HG02623 (cell line): ENCODE data around the gene PACRG.
A peak's percentile ranks its signal among the peaks of the same experiment; 100 is the strongest.
"Not testable (repeated sequence)": the region's sequence is repeated elsewhere in the genome, so short reads cannot be mapped to it uniquely, and the experiment has no call there.

Experiments used
- ATAC-seq: cut with Tn5 transposase; IDR thresholded peaks from one replicate; pipeline ENCODE4 v1.9.1; 2021; ENCODE audit warnings: moderate library complexity; ENCODE audit not compliant: unreplicated experiment

Gene PACRG

DNA sequence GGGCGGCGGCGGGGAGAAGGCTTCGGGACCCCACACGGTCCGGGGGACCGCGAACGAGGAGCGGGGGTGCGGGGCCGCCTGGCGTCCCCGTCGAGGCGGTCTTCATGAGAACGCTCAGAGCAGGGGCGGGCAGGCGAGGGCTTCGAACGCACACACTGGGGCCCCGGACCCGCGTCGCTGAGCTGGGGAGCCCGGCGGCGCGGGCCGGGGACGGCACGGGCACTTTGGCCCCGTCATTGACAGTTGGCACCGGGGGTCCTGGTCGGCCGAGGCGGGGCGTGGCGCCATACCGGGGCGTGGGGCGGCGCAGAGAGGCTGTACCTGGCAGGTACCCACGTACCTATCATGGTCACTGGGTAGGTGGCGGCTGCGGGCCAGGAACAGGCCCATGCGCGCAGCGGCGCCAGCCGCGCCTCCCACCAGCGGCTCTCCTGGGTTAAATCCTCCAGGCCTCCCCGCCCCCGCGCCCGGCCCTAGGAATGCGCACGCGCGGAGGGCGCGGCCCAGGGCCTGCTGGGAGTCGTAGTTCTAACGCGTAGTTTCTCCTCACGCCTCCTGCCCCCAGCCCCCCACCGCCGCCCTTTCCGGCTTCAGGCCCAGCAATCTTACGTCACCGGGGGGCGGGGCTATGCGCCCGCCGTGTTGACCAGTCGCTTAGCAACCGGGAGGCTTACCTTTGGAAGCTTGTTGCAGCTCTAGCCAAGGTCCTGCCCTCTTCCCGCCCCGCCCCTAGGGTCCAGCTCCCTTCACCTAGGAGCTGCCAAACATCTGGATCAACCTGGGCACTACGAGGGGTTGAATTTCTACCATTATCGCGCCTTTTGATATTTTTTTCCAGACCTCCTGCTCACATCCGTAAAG, at the start of gene PACRG, which contains the start of gene PRKN:
Gene PACRG, plus strand, starts transcription at position 653 of the 861 bp plus-strand sequence.
Gene PRKN, minus strand, starts transcription at position 445 of the 861 bp plus-strand sequence.
- ATAC-seq, result peak; percentile 98

DNA sequence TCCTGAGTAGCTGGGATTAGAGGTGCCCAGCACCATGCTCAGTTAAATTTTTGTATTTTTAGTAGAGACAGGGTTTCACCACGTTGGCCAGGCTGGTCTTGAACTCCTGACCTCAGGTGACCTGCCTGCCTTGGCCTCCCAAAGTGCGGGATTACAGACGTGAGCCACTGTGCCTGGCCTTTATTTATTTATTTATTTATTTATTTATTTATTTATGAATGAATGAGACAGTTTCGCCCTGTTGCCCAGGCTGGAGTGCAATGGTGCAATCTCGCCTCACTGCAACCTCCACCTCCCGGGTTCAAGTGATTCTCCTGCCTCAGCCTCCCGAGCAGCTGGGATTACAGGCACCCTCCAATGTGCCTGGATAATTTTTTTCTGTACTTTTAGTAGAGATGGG, 48.9 kb upstream of the PACRG start:
- not testable (repeated sequence) for ATAC-seq

DNA sequence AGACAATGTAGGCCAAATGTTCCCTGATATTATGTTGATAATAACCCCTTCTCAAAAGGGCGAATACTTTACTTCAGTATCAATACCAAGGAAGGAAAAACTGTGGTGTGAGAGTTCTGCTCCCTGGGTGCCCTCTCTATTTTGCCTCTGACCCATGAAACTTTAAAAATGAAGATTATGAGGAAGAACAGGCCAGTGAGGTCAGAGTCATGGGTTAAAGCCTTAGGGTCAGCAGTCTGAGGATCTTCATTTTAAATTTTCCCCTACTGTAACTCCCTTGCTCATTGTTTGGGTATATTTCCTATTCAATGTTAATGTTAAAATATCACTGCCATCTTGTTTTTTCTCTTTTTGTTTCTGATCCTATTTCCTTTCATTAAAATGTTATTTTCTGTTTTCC, 48.1 kb upstream of the PACRG start:
- no peak for ATAC-seq

DNA sequence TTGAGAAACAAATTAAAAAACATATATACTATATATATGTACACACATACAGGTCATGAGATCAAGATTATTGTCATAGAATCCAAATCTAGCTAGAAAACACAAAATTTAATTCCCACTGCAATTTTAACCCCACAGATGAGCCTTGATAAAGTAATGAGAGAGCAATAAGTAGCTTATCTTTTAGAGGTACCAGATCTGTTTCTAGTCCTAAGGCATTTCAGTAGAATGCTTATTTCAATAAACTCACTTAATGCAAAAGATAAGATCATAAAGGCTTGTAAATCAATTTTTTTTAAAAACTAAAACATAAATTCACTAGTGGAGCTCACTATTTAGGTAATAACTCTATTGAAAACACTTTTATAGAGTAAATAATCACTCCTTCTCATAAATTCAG, 47.4 kb upstream of the PACRG start:
- no peak for ATAC-seq

DNA sequence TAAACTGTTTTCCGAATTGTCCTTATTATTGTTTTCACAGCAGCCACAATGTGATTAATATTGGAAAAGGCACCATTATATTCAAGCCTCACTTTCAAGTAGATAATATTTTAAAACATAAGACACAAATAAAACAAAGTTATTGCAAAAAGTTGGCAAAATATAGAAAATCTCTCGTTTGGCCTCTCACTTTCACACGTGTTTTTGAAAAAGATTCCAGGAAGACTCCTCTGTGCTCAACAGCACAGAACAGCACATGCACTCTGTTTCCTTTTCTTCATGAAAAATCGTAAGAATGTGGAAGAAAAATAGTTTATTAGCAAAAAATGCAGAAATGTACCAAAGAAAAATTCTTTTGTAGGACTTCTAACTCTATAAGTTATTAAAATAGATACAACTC, 46.9 kb upstream of the PACRG start:
- ATAC-seq, result no peak

DNA sequence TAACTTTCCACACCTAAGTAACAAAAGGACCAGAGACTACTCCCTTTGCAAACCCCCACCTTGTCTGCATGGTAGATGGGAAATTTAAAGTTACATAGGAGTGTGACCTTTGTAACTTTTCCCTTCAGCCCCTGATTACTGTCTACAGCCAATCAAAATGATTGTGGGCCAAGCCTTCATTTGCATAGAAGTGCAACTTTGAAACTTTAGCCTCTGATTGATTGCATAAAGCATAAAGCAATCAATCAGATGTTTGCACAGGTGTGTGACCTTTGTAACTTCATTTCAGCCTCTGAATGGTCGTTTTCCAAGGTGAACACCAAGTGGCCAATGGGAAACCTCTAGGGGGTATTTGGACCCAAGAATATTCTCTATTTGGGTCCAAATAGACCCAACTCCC, 46.3 kb upstream of the PACRG start:
- ATAC-seq, result no peak

DNA sequence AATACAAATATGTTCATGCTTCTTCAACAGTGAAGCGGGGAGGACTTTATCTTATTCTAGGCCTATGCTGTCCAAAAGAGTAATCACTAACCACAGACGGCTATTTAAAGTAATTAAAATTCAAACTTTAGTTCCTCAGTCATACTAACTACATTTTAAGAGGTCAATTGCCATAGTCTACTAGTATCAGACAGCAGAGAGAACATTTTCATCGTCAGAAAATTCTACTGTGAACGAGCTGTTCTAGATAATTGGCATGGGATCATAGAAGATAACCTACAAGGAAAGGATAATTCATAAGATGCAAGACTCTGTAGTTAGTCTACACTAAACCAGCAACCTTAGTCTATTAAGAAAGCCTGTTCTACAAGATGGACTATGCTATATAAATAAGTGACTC, 44.6 kb upstream of the PACRG start:
- ATAC-seq, result no peak

DNA sequence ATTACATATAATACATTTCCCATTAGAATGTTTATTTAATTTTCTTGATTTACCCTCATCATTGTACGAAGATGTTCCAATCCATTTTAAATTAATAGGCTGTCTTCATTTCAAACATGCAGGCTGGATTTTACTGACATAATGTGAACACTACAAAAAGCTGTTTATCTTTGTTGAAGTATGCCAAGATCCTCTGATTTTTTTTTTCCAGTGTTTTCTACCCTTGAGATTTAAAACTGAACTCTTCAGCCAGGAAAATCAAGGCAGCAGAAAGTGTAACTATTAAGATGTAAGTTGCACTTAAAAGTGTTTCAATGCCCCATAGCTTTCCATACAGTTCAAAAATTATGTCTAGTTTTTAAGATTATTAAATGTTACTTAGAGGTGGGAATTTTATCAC, 43.7 kb upstream of the PACRG start:
- ATAC-seq, result no peak

DNA sequence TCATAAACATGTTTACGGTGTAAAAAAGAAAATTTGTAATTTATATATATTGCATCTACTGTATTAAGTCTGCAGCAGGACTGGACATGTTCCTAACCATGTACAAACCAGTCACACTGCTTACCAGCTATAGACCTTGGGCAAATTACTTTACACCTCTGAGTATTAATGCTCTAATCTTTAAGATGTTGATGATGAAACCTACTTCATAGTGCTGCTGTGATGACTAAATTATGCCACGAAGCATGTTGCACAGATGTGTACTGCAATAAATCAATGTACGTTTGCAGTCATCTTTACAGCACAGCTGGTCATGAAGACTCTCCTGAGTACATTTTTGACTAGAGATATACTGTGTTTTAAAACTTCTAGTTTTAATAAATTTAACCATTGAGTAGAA, 42.8 kb upstream of the PACRG start:
- no peak for ATAC-seq

DNA sequence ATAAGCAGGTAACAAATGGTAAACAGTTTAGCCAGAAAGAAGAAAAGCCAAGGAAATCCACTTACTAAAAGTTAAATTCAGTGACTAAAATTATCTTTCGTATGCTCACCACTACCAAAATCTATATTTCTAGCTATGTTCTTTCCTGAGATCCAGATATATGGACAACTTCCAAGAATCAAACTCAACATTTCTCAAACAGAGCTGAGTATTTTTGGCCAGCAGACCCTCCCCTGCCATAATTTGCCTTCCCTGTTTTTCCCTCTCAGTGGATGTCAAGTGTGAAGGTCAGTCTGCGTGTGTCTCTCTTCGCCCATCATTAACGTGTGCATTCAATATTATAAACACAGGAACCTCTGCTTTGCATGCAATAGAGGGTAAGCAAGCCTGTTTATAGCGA, 42.2 kb upstream of the PACRG start:
- no peak for ATAC-seq

DNA sequence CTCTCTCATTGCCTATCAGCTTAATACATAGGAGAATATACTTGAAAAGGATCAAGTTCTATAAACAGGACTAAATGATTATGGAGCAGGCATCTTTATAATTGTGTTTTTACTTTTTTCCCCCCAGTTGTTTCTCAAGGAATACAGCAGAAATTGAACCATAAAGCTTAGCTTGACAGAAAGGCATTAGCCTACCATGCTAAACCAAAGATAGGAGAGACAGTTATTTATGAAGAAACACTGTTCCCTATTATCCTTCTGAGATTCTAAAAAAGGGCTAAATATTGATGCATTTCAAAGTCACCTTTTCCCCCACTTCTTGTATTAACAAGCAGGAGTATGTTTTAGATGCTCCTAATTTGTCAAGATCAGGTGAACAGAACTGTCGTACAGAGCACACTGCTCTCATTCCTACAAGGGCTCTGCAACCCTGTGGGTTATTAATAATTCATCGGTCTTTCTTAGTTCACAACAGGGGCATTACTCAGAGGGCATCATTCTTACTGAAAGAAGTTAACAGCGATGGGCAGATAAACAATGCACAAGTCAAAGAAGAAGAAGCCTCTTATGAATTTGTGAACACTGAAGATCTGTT, 38.9 kb upstream of the PACRG start:
- ATAC-seq, result no peak

DNA sequence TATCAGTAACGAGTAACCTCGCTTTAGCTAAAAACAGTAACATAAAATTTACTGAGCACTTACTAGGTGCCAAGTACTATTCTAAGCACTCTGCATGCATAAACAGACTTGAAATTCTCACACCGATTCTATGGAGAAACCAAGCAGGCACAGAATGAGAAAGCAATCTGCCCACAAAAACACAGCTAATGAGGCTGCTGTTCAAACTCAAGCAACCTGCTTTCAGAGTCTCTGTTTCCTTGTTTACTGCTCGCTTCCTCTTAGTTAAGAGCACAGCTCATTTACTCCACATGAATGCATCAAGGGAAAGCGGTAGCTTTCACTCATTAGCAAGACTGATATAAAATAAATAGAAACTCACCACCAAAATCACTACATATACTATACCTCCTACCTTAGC, 37.6 kb upstream of the PACRG start:
- no peak for ATAC-seq

DNA sequence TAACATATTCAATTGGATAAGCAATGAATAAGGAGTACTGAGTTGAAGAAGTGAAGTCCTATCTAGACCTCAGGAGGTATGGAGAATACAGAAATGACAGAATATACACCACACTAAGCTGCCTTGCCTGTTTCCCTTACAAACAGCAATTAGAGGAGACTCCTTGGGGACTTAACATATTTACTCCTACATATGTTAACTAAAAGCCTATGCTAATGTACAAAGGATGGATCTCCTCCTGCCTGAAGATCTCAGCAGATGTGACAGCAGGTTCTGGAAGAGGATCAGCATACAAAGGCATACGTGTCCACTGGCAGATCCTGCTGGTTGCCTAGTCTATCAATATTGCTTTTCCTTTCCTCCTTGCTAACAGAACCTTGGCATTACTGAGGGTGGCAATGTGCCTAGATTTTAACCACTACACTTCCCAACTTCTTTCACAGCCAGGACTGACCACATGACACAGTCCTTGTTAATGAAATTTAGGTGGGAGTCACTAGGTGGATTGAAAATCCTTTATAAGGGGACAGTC, 29.8 kb upstream of the PACRG start:
- ATAC-seq, result no peak

DNA sequence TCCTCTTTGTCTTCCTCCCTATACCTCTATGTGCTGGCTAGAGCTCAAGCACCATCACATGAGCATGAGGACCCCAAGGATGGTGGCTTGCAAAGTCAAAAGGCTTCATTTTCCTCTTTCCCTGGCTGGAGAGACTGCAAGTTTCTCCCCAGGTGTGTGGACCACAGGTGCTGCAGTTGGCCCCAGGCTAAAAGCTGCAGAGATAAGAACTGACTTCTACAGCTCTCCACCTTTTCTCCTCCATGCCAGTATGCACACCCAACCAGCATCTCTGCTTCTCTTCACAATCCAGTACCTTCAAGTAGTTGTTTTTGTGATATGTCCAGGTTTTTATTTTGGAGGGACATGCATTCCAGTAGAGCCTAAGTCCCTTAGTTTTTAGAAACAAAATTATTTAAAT, 29.3 kb upstream of the PACRG start:
- no peak for ATAC-seq

DNA sequence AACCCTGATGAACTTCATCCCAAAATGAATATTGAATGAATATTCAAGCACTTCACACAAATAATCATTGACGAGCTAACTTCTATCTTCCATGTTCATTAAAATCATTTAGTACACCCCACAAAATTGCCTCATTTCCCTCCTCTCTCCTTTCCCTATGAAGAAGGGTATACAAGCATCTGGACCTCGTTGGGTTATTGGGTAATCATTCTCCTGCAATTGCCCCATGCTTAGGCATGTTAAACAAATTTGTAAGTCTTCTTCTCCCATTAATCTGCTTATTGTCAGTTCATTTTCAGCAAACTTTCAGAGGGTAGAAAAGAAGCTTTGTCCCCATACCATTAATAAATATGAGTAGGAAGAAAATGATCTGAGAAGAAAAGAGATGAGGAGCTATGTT, 27.8 kb upstream of the PACRG start:
- ATAC-seq, result no peak

DNA sequence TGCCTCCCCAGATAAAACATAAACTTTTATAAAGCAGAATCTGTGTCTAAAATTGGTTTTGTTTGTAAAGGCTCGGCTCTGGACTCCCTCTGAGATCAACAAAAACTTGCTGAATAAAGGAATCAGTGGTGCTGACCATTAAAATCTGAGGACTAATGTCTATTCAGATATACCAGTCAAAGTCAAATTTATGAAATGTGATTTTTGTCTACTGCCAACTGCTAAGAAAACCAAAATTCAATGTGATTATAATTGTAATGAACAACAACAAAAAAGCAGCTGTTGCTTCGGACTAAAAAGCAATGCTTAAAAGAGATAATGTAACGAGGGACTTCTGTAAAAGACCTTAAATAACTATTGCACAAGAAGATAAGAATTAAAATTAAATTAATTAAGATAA, 26.8 kb upstream of the PACRG start:
- ATAC-seq, result no peak

DNA sequence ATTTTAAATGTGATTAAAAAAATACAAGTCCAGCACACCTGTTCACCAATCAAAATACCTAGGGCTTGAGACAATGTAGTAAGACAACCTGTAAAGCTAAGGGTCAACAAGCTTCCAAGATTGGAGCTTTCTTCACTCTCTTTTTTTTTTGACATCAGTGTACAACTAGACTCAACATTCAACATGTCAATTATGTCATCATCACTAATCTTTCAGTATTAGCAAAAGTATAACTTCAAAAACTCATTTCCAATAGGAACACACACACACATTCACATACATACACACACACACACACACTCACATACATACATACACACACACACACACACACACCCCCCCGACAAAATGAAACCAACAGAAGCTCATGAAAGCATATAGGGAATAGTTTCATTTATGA, 26.2 kb upstream of the PACRG start:
- no peak for ATAC-seq

DNA sequence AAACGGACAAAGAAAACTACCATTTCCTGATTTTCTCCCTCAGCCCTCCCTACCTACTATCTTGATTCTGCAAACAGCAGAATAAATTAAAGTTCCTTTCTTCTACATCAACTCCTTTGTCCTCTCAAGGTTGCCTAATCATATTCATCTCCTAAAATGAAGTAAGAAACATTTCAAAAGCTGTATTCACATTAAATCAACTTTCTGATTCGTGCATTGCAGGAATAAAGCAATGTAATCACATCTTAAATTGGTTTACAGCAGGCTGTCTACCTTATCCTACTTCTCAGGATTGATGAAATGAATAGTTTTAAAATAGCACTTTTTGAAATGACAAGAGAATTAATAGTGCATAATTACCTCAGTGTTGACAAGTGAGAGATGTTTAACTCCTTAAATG, 25.3 kb upstream of the PACRG start:
- ATAC-seq, result no peak

DNA sequence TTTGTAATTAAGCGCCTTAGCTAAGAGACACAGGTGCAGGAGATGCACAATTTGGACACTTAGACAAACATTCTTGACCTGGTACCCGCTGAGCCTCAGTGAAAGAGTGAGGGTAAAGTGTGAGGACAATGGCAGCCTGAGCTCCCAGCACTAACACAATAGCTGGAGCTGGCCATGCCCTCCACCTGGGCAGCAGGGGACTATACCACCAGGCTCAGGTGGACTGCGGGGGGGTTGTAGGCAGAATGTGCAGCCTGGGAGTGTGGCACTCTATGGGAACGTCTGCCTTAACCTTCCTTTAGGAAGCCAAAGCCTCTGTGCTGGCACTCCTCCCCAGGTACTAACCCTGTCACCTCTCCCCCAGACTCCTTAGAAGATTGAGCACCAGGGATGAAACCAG, 23.8 kb upstream of the PACRG start:
- no peak for ATAC-seq

DNA sequence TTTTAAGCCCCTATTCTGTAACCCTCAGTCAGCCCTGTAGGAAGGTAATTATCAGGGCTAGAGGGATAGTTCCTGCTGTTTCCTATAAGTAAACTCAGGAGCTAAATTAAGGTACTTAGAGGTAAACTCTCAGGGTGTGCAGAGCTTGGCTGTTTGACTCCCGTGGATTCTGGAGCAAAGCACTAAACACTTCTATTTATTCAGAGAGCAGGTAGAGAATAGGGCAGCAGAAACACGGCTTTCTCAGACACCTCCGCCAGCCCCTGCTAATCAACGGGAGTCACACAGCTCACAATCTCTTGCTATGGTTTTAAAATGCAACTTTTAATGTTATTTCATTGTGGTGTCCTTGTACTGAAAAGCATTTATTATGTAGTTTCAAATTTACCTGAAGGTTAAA, 22.0 kb upstream of the PACRG start:
- no peak for ATAC-seq

DNA sequence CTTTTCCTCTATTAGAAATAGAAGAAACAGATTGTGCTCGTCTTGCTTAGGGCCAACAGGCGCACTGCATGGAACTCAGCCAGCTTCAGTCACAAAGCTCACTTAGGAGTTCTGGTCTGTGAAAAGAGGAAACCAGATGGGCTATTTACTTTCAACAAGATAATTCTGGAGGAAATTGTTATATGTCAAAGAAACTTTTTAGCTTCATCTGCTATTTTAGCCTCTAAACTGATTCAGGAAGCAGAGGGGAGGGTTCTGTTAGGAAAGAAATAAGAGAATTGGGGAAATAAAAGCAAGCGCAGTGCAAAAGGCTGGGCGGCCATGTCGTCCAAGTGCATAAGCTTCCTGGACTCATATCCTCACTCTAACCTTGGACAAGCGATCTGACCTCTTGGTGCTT, 21.5 kb upstream of the PACRG start:
- ATAC-seq, result no peak

DNA sequence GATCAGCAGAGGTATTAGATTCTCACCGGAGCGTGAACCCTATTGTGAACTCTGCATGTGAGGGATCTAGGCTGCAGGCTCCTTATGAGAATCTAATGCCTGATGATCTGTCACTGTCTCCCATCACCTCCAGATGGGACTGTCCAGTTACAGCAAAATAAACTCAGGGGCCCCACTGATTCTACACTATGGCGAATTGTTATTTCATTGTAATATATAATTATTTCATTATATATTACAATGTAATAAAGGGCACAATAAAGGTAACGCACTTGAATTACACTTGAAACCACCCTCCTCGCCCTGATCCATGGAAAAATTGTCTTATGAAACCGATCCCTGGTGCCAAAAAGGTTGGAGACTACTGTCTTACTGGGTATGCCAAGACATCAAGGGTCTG, 18.8 kb upstream of the PACRG start:
- ATAC-seq, result no peak
